Measurements from ENCODE around the gene TFPT. TPM values are rescaled to one million over a fixed set of nuclear protein-coding genes. Genes with fewer than 3 reads are reported as not detected.

Gene TFPT
- total and polyA plus RNA-seq, 2 of the 13 experiments (the other 11 are each of a cell fraction or from before 2014, with no cell fraction given), result 8.4 to 10.7 TPM

GRCh38 chr19:54159352-54160181, 44.1 kb upstream of the TFPT start, which contains the start of gene LENG1 (continued):
- TF ChIP-seq NFKB2 (CRISPR knock-in tag; IDR thresholded peaks at IDR 0.05; ENCODE audit: borderline replicate concordance) (0 out of 2 replicates have a peak, but pooled peaks have one; percentile 17), SALL1 (CRISPR knock-in tag; IDR thresholded peaks at IDR 0.05) (peak; percentile 43), ZMYM4 (CRISPR knock-in tag; IDR thresholded peaks at IDR 0.05) (peak; percentile 54), BCL3 (CRISPR knock-in tag; IDR thresholded peaks at IDR 0.05) (no peak), ZNF335 (CRISPR knock-in tag; IDR thresholded peaks at IDR 0.05) (no peak; the same call in 1 of the 2 replicates), MAX (IDR thresholded peaks at IDR 0.05) (peak; percentile 81), REL (CRISPR knock-in tag; conservative IDR thresholded peaks at IDR 0.05) (no peak), DMAP1 (CRISPR knock-in tag; IDR thresholded peaks at IDR 0.05) (peak; percentile 83; the same call in 1 of the 2 replicates), RBAK (CRISPR knock-in tag; IDR thresholded peaks at IDR 0.05) (no peak), ZNF792 (CRISPR knock-in tag; IDR thresholded peaks at IDR 0.05) (peak; percentile 5; the same call in 1 of the 2 replicates), REPIN1 (CRISPR knock-in tag; IDR thresholded peaks at IDR 0.05; ENCODE audit: borderline replicate concordance, low read depth) (peak; percentile 79; the same call in 1 of the 2 replicates), ADNP (CRISPR knock-in tag; IDR thresholded peaks at IDR 0.05) (no peak), AGO1 (IDR thresholded peaks at IDR 0.05; ENCODE audit: low read depth, low read length, poor library complexity, severe bottlenecking) (peak; percentile 5), NFKBIZ (CRISPR knock-in tag; IDR thresholded peaks at IDR 0.05) (0 out of 2 replicates have a peak, but pooled peaks have one; percentile 31), ELF1 (CRISPR knock-in tag; IDR thresholded peaks at IDR 0.05) (peak; percentile 89), RFX5 (IDR thresholded peaks at IDR 0.05; ENCODE audit: low read depth, low read length) (peak; percentile 90), PHF21A (CRISPR knock-in tag; IDR thresholded peaks at IDR 0.05) (peak; percentile 72), REXO4 (CRISPR knock-in tag; IDR thresholded peaks at IDR 0.05; ENCODE audit: borderline replicate concordance) (no peak), HOXA5 (CRISPR knock-in tag; IDR thresholded peaks at IDR 0.05) (no peak), THRA (CRISPR knock-in tag; IDR thresholded peaks at IDR 0.05; ENCODE audit: borderline replicate concordance) (0 out of 2 replicates have a peak, but pooled peaks have one; percentile 23), SKI (IDR thresholded peaks at IDR 0.05; ENCODE audit: partially characterized antibody) (no peak)
- TF ChIP-seq, protein P1, sequence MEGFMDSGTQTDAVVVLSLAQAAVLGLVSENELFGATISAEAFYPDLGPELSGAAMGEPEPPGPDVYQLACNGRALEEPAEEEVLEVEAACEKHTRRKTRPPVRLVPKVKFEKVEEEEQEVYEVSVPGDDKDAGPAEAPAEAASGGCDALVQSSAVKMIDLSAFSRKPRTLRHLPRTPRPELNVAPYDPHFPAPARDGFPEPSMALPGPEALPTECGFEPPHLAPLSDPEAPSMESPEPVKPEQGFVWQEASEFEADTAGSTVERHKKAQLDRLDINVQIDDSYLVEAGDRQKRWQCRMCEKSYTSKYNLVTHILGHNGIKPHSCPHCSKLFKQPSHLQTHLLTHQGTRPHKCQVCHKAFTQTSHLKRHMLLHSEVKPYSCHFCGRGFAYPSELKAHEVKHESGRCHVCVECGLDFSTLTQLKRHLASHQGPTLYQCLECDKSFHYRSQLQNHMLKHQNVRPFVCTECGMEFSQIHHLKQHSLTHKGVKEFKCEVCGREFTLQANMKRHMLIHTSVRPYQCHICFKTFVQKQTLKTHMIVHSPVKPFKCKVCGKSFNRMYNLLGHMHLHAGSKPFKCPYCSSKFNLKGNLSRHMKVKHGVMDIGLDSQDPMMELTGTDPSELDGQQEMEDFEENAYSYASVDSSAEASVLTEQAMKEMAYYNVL (CRISPR knock-in tag; IDR thresholded peaks at IDR 0.05; ENCODE audit: borderline replicate concordance), result 0 out of 2 replicates have a peak, but pooled peaks have one; percentile 47
- TF ChIP-seq, protein P2, sequence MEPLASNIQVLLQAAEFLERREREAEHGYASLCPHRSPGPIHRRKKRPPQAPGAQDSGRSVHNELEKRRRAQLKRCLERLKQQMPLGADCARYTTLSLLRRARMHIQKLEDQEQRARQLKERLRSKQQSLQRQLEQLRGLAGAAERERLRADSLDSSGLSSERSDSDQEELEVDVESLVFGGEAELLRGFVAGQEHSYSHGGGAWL (CRISPR knock-in tag; IDR thresholded peaks at IDR 0.05), result peak; percentile 41; the same call in 1 of the 2 replicates
- TF ChIP-seq, protein P3, sequence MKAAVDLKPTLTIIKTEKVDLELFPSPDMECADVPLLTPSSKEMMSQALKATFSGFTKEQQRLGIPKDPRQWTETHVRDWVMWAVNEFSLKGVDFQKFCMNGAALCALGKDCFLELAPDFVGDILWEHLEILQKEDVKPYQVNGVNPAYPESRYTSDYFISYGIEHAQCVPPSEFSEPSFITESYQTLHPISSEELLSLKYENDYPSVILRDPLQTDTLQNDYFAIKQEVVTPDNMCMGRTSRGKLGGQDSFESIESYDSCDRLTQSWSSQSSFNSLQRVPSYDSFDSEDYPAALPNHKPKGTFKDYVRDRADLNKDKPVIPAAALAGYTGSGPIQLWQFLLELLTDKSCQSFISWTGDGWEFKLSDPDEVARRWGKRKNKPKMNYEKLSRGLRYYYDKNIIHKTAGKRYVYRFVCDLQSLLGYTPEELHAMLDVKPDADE (CRISPR knock-in tag; IDR thresholded peaks at IDR 0.05), result no peak
